GM21529 (cell line): Measurements from ENCODE around the gene ARHGAP10.

Experiments used
- ATAC-seq: cut with Tn5 transposase; IDR thresholded peaks from one replicate; pipeline ENCODE4 v1.9.1; 2021; ENCODE audit not compliant: unreplicated experiment

The ARHGAP10 gene

DNA sequence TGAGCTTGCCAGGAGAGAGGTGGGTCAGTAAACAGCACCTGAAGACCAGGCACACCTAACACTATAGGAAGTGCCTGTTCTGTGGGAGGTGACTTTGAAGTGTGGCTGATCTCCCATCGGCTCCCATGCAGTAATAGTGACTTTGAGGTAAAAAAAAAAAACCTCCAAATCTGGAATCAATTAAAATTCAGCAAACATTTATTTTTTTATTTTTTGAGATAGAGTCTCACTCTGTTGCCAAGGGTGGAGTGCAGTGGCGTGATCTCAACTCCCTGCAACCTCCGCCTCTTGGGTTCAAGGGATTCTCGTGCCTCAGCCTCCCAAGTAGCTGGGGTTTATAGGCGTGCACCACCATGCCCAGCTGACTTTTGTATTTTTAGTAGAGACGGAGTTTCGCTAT lies 32.4 kb downstream of the ARHGAP10 start:
- ATAC-seq, result no peak

DNA sequence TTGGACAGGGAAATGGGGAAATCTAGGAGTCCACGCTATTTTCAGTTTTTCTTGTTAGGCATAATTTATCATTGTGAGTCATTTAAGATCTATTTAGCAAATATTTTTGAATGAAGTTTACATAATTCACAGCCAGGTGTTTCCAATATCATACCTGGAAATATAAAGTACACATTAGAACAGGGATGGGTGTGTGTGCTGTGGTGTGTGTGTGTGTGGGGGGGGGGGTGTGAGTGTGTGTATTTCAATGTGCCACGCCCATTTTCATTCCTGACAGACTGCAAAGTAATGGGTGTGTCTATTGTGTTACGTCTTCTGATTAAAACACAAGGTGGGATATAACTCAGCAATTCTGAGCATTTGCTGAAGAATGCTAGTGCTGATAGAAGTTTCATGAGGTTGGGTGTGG lies 33.2 kb downstream of the ARHGAP10 start:
- no peak for ATAC-seq

DNA sequence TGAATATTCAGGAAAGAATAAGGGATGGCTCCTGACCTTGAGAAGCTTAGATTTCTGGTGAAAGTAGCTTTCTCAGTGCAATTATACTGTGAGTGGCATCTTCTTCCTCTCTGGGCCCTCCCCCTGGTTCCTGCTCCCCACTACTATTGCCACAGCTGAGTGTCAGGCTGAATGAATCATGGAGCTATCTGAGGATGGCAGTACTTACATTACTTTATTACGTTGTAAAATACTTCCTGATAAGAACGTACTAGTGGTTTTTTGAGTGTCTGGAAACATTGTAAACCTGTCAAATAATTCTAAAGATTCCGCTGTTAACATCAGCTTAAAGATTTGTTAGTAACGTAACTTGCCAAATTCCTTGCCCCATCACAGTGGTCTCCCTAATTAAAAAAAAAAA lies 36.2 kb downstream of the ARHGAP10 start:
- ATAC-seq, result no peak

DNA sequence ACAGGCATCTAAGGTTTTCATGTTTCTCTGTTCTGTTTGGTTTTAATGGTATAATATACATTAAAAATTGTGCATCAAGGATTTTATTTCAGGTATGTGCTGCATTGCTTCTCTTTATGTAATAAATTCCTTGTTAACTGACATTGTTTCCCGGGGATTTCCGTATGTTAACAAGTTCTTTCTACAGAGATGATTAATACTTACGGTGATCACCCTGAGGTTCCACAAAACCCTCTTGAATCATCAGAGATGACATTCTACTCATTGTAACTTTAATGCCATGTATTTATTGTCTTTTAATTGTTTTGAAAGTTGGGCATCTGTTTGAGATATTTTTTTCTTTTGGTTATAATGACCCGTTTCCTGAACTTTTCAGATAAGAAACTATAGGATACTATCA lies 37.5 kb downstream of the ARHGAP10 start:
- no peak for ATAC-seq

DNA sequence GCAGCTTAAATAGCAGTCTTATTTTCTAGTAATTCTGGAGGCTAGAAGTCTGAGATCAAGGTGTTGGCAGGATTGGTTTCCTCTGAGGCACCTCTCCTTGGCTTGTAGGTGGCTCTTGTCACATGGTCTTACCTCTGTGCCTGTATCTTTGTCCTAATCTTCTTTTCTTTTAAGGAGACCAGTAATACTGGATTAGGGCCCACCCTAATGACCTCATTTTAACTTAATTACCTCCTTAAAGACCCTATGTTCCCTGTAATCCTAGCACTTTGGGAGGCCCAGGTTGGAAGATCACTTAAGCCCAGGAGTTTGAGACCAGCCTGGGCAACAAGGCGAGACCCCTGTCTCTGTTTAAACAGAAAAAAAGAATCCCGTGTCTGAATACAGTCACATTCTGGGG lies 38.9 kb downstream of the ARHGAP10 start:
- ATAC-seq, result no peak

DNA sequence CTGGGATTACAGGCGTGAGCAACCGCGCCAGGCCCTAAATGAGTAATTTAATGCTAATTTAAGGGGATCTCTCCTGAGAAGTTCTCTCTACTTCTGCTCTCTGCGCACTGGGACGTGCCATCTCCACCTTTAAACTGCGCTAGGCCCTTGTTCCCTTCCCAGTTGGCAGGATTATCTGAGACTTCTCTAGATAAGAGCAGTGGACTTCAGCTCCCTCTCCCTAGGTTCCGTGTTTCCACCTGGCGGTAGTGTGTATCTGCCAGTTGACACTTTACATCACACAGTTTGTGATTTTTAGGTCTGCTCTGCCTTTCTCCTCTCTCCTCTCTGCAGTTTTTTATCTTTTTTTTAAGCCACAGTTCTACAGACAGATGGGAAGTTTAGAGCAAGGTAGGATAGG lies 40.2 kb downstream of the ARHGAP10 start:
- ATAC-seq, result no peak

DNA sequence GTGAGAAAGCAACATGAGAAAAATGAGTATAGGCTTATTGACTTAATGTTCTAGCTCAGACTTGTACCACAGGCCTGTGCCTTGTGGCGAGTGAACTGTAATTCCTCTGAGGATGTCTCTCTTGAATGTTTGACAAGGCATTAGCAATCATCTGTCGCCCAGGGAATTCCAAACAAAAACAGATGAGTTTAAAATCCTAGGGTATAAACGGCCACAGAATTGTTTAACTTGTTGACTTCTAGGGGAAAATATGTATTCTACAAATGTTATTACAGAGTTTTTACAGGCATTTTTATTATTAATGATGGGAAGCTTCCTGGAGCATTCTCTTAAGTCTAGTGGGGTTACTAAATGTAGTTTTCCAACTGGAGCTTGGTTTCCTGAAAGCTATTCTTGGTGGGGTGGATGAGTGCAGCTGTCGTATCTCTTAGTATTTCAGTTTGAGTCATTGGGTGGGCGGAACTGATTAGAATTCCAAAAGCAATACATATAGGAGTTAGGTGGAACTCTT lies 40.6 kb downstream of the ARHGAP10 start:
- no peak for ATAC-seq

DNA sequence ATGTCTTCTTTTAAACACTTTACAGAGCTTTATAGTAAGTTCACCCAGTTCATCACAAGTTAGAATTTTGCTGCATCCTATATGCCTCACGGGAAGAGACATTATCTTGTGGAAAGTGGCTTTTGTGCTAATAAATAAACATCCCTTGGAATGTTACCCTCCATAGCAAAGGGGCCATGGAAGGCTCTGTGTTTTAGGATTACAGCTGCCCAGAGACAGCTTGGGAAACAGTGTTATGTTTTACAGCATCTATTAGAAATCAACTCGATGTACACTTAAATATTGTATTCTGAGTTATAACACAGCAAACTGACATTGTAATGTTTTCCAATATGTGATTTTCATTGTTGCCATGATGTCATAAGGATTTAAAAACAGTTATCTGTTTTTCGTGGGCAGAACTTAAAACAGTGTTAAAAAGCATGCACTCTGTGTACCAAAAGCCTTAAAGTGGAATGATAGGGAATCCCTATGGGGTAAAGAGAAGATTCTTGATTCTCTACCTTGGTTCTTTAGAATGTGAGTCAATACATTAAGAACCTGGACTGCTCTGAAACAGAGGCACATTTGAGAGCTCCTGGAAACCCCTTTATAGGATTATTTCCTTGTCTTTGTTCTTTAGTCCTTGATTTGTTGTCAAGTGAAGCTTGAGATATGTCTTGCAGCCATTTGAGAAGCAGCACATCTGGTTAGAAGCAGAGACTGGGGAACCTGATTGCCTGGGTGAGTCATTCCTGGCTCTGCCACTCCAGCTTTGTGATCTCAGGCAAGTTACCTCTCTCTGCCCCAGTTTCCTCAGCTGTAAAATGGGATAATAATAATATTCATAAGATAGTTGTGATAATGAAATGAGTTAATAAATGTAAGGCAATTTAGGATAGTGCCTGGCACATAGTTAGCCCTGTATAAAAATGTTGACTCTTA lies 41.6 kb downstream of the ARHGAP10 start:
- peak; percentile 53 for ATAC-seq

DNA sequence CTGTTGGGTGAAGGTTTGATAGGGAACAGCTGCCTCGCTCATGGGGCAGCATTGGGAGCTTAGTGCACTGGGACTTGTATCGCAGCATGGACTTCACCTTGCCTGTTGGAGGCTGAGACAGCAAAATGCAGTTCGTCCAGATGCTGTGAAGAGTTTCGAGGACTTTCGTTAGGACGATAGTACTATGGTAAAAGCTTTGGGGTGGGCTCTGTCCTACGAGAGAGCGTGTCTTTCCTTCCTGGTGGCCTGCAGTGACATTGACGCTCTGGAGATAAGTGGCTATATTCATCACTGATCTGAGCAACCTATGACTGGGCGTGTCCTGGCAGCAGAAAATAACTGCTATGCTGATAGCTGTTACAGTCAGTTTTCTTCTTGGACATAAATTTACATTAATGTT lies 44.8 kb downstream of the ARHGAP10 start:
- ATAC-seq, result no peak

DNA sequence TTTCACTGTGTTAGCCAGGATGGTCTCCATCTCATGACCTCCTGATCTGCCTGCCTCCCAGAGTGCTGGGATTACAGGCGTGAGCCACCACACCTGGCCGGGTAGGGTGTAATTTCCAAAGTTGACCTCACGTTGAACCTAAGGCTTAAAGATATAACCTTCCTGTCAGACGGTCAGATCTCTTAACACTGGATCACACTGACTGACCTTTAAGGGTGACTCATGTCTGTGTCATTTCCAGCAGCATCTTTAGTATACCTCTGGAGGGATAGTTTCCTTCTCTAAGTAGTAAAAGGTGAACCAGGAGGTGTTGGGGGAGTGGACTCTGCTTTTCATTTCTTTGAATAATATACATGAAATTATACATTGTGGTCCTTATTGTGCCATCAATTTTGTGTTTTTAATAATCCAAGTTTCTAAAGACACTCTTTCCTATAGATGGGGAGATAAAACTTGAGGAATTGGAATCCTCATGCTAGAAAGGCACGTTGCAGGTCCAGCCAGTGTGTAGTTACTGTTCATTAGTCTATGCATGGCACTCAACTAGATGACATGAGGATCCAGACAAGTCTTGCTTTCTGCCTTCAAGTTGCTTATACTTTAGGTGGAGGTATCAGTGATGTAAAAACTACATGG lies 45.7 kb downstream of the ARHGAP10 start:
- ATAC-seq, result no peak

DNA sequence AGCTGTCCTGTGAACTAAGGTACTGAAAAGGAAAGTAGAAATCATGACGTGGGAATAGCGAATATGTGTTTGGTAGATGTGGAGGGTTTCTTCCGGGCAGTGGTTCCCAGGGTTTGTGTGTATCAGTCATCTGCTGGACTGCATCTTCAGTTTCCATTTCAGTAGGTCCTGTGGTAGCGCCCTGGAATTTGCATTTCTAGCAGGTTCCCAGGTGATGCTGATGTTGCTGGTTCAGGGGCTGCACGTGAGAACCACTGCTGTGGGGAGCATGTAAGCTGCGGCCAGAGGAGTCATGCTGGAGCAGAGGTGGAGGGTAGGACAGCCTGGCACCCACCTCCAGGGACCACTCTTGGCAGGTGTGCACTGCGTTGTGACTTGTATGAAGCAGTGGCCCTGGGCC lies 47.1 kb downstream of the ARHGAP10 start:
- peak; percentile 62 for ATAC-seq

DNA sequence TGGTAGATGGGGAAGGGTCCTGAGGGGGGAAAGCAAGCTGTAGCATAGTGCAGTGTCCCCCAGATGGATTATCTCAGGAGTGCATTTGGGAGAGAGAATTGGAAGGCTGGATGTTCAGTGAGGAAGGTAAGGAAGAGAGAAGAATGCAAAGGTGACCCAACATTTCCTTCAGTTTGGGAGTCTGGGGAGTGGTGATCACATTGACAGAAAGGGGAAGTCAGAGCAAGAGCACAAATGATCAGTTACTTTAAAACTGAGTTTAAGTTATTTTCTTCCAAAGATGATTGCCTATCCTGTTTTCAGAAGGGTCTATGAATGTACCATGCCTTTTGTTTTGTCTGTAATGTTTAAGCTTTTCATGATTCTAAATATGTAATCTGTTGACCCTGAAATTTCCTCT lies 47.6 kb downstream of the ARHGAP10 start:
- ATAC-seq, result no peak

DNA sequence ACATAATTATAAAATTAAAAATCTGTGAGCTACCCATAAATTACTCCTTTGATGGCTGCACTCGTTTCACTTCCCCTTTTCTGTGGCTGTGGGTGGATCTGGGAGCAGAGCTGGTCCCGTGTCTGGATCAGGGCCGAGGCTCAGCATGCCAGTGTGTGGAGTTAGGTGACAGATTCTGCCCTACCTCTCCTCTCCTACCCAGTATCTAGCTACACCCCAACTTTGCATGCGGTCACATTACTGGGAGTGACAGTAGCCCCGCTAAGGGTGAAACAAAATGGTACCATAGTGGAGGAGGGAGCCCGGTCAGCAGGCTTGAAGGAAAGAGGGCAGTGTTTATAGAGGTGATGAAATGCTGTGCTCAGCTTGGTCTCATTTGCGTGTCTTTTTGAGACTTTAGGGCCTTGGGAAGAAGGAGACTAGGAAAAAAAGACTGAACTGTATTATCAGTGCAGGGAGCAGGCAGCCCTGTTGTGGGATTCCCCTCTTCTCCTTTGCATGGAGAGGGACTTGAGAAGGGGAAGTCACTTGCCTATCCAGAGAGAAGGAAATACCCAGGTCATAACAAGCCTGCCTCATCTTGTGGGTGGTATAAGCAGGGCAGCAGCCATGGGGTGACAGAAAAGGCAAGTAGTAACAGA lies 48.4 kb downstream of the ARHGAP10 start:
- peak; percentile 59 for ATAC-seq

DNA sequence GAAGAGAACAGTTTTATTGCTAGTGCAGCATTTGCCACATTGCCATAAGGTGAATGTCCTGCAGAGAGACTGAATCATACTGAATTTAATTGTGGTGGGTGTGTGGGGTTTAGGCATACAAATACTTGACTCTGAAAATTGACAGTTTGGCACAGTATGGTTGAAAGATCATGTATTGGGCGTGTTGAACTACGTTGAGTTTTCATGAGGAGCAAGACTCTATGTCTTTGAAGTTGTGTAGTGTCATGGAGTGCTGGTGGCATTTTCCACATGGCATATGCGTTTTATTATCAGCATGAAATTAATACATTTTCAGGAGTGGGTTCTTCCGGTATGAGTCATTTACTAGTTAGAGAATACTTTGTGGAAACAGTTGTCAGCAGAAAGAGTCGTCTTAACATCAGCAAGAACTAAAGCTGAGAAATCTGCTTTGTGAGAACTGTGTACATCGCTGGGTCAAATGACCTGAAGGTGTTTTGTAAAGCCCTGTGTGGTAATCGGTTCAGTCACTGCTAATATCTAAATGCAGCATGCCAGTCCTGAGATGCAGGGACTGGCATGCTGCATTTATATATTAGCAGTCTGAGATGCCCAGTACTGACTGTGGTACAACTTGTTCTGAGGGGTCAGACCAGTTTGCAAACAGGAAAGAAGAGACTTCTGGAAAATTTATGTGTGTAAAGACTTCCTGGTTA lies 50.3 kb downstream of the ARHGAP10 start:
- ATAC-seq, result no peak

DNA sequence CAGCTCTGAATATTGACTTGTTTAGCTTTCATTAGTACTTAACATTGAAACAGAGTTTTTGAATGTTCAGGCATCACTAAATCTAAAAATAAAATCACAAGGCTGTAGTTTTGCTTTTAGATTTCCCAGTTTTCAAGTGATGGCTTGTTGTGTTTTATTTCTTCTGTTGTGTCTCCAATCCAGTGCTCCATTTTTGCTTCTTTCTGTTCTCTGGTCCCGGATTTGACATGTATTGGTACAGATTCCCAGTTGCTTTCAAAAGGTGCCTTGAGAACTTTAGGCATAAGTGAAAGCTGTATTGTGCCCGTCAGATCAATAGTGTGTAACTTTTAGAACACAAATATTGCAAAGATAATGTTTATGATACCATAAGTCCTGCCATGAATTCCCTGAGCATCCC lies 53.2 kb downstream of the ARHGAP10 start:
- ATAC-seq, result no peak

DNA sequence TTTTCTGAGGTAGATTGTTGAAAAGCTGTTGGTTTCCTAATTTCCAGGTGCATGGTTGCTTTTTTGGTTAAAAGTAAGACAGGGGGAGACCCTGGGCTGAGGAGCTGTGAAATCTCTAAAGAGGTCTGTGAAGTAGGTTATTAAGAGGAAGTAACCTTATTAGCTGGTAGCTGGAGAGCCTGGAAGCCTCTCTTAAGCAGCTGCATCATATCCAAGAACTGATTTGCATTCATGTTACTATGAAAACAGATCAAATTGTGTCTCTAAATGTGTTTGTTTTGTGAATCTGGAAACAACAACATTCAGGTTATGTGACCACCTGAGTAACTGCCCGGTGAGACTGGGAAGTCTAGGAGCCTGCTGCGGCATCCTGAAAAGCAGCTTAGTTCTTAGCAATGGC lies 54.1 kb downstream of the ARHGAP10 start:
- ATAC-seq, result peak; percentile 88

DNA sequence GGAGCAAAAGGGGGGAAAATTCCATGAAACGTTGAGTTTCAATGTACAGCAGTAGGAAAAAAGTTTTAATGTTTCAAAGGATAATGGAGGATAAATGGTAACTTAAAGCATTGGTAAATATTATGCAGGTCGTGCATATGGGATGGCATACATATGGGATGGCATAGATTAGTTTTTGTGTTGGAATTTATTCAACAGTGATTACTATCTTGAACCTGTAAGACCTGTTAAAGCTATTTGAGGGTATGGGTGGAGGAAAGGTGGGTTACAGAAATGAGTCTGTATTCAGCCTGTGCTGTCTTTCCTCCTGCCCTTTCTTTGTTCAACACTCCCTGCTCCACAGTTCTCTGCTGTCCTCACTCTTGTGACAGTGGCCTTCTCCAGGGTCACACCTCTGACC lies 54.6 kb downstream of the ARHGAP10 start:
- ATAC-seq, result no peak

DNA sequence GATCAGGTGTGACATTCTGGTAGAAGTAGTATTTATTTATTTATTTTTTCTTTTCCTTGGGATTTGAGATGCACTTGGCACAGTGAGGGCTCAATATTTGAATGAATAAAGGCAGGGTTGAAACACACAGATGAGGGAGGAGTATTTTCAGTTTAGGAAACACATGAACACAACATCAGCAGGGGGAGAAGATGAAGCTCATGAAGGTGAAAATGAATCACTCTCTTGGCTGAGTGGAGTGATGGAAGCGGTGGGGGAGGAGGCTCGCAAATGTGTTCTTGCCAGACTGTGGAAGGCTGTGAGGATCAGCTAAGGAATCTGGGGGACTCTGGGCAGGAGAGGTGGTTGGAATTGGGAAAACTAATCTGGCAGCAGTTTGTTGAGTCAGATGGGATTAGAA lies 55.3 kb downstream of the ARHGAP10 start:
- ATAC-seq, result no peak

DNA sequence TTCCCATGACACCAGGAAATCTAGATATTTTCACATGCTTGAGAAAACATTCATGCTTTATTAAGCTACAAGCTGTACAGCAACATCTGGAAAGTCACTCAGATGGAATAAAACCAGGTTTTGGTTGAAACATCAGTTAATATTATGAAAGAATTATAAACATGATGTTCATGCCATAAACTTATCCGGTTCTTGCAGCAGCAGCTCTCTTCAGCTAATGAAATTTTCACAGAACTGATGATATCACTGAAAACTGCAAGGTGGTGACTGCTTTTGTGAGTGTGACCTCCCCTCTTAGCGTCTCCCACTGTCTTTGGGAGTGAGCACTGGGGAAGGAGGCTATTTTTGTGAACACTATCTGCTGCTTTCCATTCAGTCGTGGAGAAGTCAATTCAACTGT lies 56.9 kb downstream of the ARHGAP10 start:
- no peak for ATAC-seq

DNA sequence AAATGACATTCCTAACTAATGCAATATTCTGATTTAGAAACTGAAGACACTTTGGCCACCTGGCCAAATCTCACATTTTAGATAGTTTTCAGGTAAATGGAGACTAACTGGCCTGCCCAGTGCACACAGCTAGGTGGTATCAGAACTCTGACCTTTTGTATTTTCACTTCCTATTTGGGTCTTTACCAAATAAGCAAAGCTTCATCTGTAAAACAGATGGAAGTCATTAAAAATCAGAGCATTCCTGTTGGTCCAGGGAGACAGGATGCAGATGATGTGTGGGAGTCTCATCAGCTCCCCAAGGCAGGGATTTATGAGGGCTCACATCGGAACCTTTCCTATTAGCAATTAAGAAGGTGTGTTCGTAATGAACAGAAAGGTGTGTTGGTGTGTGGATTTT lies 57.7 kb downstream of the ARHGAP10 start:
- no peak for ATAC-seq

DNA sequence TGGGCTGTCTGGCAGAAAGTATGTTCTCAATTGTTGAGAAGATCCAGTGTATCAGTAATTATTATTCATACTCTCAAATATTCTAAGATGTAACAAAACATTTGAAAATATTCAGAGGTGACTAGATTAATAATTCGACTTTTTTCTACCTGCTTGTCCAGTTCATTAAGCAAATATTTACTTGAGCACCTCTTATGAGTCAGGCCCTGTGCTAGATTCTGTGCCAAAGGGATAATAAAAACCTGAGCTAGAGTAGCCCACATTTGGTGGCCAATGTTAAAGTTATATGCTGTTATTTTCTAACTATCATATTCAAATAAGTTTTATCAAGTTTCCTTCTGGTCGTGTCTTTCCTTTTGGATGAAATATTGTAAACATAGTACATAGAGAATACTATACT lies 58.5 kb downstream of the ARHGAP10 start:
- ATAC-seq, result no peak
